GM19455 (cell line): ENCODE measurements around the gene C11orf16.
"Not testable (repeated sequence)": the region's sequence is repeated elsewhere in the genome, so short reads cannot be mapped to it uniquely, and the experiment has no call there.

Source experiments
- ATAC-seq: cut with Tn5 transposase; IDR thresholded peaks from one replicate; pipeline ENCODE4 v1.9.1; 2021; ENCODE audit not compliant: unreplicated experiment

C11orf16 gene

GRCh38 chr11:8932564-8933180 lies at the start of gene C11orf16:
C11orf16 (minus strand) TSS chr11:8932947; CDS start chr11:8932308, 639 bp downstream.
- no peak for ATAC-seq

- ATAC-seq, result no peak
These were observed 47.7 kb upstream of the C11orf16 start for GRCh38 chr11:8980485-8980884.

- not testable (repeated sequence) for ATAC-seq
These were observed 46.6 kb upstream of the C11orf16 start for GRCh38 chr11:8979365-8979764.

GRCh38 chr11:8973121-8973520 lies 40.4 kb upstream of the C11orf16 start:
- ATAC-seq, result no peak

- no peak for ATAC-seq
These were observed 39.2 kb upstream of the C11orf16 start for GRCh38 chr11:8971924-8972316.

GRCh38 chr11:8971196-8971923 lies 38.6 kb upstream of the C11orf16 start:
- ATAC-seq, result no peak

- no peak for ATAC-seq
These were observed 34.4 kb upstream of the C11orf16 start for GRCh38 chr11:8967184-8967583.

GRCh38 chr11:8964324-8965320 lies 31.9 kb upstream of the C11orf16 start, which contains the start of gene TMEM9B:
TMEM9B (minus strand) TSS chr11:8964442; CDS start chr11:8964313, 129 bp downstream.
- peak; percentile 84 for ATAC-seq

GRCh38 chr11:8963569-8964323 lies 31.0 kb upstream of the C11orf16 start:
- peak; percentile 71 for ATAC-seq

GRCh38 chr11:8962841-8963240 lies 30.1 kb upstream of the C11orf16 start:
- ATAC-seq, result no peak

GRCh38 chr11:8961401-8961800 lies 28.7 kb upstream of the C11orf16 start:
- no peak for ATAC-seq

- peak; percentile 38 for ATAC-seq
These were observed 26.9 kb upstream of the C11orf16 start for GRCh38 chr11:8959546-8960166.

GRCh38 chr11:8956860-8957259 lies 24.1 kb upstream of the C11orf16 start:
- no peak for ATAC-seq

- ATAC-seq, result no peak
These were observed 16.1 kb upstream of the C11orf16 start for GRCh38 chr11:8948886-8949285.

- ATAC-seq, result no peak
These were observed 14.6 kb upstream of the C11orf16 start for GRCh38 chr11:8947230-8947943.

GRCh38 chr11:8942518-8943066 lies 9.8 kb upstream of the C11orf16 start, which contains the start of gene ASCL3:
ASCL3 (minus strand) TSS chr11:8943016; CDS start chr11:8938161, 4,855 bp downstream.
- ATAC-seq, result no peak

- ATAC-seq, result no peak
These were observed 8.8 kb upstream of the C11orf16 start for GRCh38 chr11:8941341-8942103.

GRCh38 chr11:8937659-8938058 lies 4.9 kb upstream of the C11orf16 start:
- ATAC-seq, result no peak
